ENCODE data around the gene KCNK2.

Gene KCNK2

DNA sequence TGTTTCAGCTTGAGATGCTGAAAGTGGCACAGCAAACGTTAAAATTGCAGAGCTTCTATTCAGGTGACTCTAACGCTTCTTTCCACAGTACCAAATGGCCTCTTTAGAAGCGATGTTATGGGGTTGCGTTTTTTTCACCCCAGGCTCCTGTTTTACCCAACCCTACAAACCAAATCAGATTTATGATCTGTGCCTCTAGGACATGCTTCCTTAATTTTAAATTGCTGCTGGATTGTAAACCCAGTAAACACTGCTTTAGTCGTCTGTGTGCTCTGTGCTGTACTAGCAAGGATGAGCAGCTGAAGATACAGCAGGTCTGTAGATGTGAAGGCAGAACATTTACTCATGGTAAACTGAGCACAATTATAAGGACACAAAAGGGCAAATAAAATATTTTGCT lies 13.0 kb downstream of the KCNK2 start:
- no peaks in the 10 kb centered on the region for H3K4me1 ChIP-seq
- no peak overlapping the region for H3K27ac ChIP-seq
- H3K36me3 ChIP-seq = no peaks in the 10 kb centered on the region
- TF ChIP-seq, protein P1, sequence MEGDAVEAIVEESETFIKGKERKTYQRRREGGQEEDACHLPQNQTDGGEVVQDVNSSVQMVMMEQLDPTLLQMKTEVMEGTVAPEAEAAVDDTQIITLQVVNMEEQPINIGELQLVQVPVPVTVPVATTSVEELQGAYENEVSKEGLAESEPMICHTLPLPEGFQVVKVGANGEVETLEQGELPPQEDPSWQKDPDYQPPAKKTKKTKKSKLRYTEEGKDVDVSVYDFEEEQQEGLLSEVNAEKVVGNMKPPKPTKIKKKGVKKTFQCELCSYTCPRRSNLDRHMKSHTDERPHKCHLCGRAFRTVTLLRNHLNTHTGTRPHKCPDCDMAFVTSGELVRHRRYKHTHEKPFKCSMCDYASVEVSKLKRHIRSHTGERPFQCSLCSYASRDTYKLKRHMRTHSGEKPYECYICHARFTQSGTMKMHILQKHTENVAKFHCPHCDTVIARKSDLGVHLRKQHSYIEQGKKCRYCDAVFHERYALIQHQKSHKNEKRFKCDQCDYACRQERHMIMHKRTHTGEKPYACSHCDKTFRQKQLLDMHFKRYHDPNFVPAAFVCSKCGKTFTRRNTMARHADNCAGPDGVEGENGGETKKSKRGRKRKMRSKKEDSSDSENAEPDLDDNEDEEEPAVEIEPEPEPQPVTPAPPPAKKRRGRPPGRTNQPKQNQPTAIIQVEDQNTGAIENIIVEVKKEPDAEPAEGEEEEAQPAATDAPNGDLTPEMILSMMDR (IDR thresholded peaks at IDR 0.05) = no peak
- DNase-seq = no peak
- H3K9me3 ChIP-seq = no peaks in the 10 kb centered on the region
- no peak overlapping the region for H3K4me3 ChIP-seq
- intact Hi-C loops (cut with DNase I; ENCODE audit: low total_unique reads) = no loop called here
- H3K27me3 ChIP-seq = no peaks in the 10 kb centered on the region

DNA sequence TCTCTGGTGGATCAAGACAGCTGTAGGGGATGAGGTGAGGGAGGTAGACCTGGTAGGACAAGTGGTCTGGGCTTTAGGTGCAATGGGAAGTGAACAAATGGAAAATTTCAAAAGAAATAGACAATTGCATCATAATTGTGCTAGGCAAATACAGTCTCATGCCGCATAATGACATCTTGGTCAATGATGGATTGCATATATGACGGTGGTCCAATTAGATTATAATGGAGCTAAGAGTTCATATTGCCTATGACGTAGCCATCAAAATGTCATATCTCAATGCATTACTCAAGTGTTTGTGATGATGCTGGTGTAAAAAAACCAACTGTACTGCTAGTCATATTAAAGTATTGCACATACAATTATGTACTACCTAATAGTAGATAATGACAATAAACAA lies 19.0 kb downstream of the KCNK2 start:
- no peaks in the 10 kb centered on the region for H3K4me1 ChIP-seq
- intact Hi-C loops (cut with DNase I; ENCODE audit: low total_unique reads) = no loop called here
- TF ChIP-seq, protein P1 (IDR thresholded peaks at IDR 0.05) = no peak
- no peaks in the 10 kb centered on the region for H3K36me3 ChIP-seq
- no peak overlapping the region for H3K27ac ChIP-seq
- DNase-seq = no peak
- no peak overlapping the region for H3K4me3 ChIP-seq
- H3K9me3 ChIP-seq = no peaks in the 10 kb centered on the region
- H3K27me3 ChIP-seq = no peaks in the 10 kb centered on the region

DNA sequence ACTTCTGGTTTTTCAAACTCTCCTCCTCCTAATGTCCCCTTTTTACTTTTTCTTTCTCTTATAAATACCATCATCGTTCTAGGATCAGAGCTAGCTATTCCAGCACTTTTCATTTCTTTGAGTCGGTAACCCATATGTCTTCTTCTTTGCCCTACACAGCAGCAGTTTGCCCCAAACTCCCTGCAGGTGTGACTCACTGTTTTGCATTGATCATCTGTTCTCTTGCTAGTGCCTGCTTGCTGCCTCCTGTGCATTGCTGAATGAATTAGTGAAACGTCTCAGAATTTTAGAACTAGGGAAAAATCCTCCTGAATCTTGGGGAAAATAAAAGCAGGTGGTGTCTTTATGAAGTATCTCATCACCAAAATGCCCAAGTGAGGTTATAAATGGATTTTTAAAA lies 21.7 kb downstream of the KCNK2 start:
- Histone ChIP-seq H3K9me3 (peaks cover 0 to 6% (median 0%) of the 10 kb centered on the region in 3 donors), H3K36me3 (no peaks in the 10 kb centered on the region), H3K4me1 (no peaks in the 10 kb centered on the region), H3K4me3 (no peak overlapping the region), H3K27ac (no peak overlapping the region), H3K27me3 (no peaks in the 10 kb centered on the region)
- intact Hi-C loops (cut with DNase I; ENCODE audit: low total_unique reads) = no loop called here
- TF ChIP-seq, protein P1 (IDR thresholded peaks at IDR 0.05) = no peak
- DNase-seq = no peak

DNA sequence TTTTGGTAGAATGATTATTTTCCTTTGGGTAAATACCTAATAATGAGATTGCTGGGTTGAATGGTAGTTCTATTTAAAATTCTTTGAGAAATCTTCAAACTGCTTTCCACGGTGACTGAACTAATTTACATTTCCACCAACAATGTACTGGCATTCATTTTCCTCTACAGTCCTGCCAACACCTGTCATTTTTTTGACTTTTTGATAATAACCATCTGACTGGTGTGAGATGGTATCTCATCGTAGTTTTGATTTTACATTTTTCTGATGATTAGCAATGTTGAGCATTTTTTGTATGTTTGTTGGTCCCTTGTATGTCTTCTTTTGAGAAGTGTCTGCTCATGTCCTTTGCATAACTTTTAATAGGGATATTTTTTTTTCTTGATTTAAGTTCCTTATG lies 23.5 kb downstream of the KCNK2 start:
- Histone ChIP-seq H3K4me3 (no peak overlapping the region), H3K36me3 (no peaks in the 10 kb centered on the region), H3K27me3 (no peaks in the 10 kb centered on the region), H3K27ac (no peak overlapping the region), H3K9me3 (peaks cover 0 to 6% (median 0%) of the 10 kb centered on the region in 3 donors), H3K4me1 (no peaks in the 10 kb centered on the region)
- no peak for DNase-seq
- intact Hi-C loops (cut with DNase I; ENCODE audit: low total_unique reads) = no loop called here
- TF ChIP-seq, protein P1 (IDR thresholded peaks at IDR 0.05) = no peak

DNA sequence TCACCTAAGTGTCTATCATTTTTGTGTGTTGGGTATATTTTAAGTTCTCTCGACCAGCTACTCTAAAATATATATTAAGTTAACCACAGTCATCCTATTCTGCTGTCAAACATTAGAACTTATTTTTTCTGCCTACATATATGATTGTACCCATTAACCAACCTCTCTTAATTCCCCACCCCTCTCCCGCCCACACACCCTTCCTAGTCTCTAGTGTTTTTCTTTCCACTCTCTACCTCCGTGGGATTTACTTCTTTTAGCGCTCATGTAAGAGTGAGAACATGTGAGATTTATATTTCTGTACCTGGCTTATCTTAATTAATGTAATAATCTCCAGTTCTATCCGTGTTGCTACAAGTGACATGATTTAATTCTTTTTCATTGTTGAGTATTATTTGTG lies 26.6 kb downstream of the KCNK2 start:
- H3K4me3 ChIP-seq = no peak overlapping the region
- no peak overlapping the region for H3K27ac ChIP-seq
- H3K9me3 ChIP-seq = peaks cover 0 to 6% (median 0%) of the 10 kb centered on the region in 3 donors
- intact Hi-C loops (cut with DNase I; ENCODE audit: low total_unique reads) = no loop called here
- H3K27me3 ChIP-seq = no peaks in the 10 kb centered on the region
- no peaks in the 10 kb centered on the region for H3K36me3 ChIP-seq
- peaks cover 0 to 4% (median 0%) of the 10 kb centered on the region in 4 donors for H3K4me1 ChIP-seq
- TF ChIP-seq, protein P1 (IDR thresholded peaks at IDR 0.05) = no peak
- DNase-seq = no peak

DNA sequence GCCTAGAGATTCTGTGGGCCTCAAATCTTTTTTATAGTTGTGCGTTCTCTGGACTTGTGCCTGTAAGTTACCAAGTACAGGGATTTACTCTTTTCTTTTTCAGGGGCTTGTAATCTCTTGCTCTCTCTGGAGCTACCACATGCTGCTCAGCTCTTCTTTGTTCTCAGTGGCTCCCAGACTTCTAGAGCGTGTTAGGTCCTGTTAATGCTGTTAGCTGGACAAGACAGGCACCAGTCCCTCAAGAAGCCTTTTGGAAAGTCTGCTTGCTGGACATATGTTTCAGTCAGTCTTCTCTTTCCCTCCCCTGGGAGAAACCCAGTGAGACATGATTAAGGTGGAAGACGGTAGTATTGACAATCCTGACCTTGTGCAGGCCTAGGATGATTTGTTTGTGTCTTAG lies 29.4 kb downstream of the KCNK2 start:
- H3K36me3 ChIP-seq = no peaks in the 10 kb centered on the region
- intact Hi-C loops (cut with DNase I; ENCODE audit: low total_unique reads) = no loop called here
- peaks cover 0 to 5% (median 0%) of the 10 kb centered on the region in 4 donors for H3K4me1 ChIP-seq
- TF ChIP-seq, protein P1 (IDR thresholded peaks at IDR 0.05) = no peak
- H3K27me3 ChIP-seq = no peaks in the 10 kb centered on the region
- H3K9me3 ChIP-seq = peaks cover 0 to 6% (median 0%) of the 10 kb centered on the region in 3 donors
- no peak for DNase-seq
- no peak overlapping the region for H3K27ac ChIP-seq
- no peak overlapping the region for H3K4me3 ChIP-seq

Data from tibial artery (tissue), 4 donors.